ENCODE measurements around the gene CCR6. TPM values are rescaled to one million over a fixed set of nuclear protein-coding genes. Genes with fewer than 3 reads are reported as not detected.
"Not testable (repeated sequence)": the region's sequence is repeated elsewhere in the genome, so short reads cannot be mapped to it uniquely, and the experiment has no call there.

Gene CCR6
- total and polyA plus RNA-seq, 2 experiments from 2014 or later: not detected

DNA sequence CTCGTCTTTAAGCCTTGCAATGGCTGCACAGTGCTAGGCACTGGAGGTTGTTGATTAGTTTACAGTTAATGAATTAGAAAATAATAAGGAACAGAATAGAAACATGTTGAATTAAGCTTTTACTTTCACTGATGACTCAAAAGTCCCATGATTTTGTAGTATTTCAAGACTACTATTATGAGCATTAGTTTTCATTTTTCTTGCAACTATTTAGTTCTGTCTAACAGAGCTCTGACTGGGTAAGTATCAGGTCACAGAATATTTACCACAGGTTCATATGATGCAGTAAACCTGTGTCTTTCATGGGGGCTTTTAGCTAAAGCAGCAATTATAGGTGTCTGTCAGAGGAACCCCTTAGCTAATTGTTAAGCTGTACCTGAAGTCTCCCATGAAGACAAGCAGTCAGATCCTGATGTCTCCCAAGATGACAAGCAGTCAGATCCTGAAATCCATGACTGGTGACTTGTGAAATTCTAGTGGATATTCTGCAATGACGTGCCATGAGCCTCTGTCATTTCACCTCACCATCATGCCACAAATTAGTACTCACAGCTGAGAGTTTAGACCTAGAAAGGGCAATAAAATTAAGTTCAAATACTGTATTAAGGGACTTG lies 43.1 kb downstream of the CCR6 start:
- no peaks in the 10 kb centered on the region for H3K36me3 ChIP-seq (ENCODE audit: low read depth)
- H3K4me3 ChIP-seq: no peak overlapping the region
- no peaks in the 10 kb centered on the region for H3K9me2 ChIP-seq (ENCODE audit: insufficient read depth)
- DNase-seq: no peak
- no peaks in the 10 kb centered on the region for H3F3A ChIP-seq (ENCODE audit: insufficient read depth)
- no peak overlapping the region for H2AFZ ChIP-seq
- H3K4me2 ChIP-seq (ENCODE audit: unreplicated experiment): no peak overlapping the region
- no peaks in the 10 kb centered on the region for H4K20me1 ChIP-seq (ENCODE audit: insufficient read depth)
- H3K79me2 ChIP-seq (ENCODE audit: insufficient read depth): no peaks in the 10 kb centered on the region
- H3K9me3 ChIP-seq (ENCODE audit: low read depth): no peaks in the 10 kb centered on the region
- 15 to 23% methylated on average over 2 of the region's 2 CpGs for WGBS, 2 experiments (ENCODE audit: low coverage in 1 of 2, low lambda C conversion rate in 2 of 2, missing lambda C conversion rate in 2 of 2)
- no peak overlapping the region for H3K27ac ChIP-seq
- TF ChIP-seq EZH2phosphoT487 (IDR thresholded peaks at IDR 0.05; ENCODE audit: insufficient read depth, low read depth) (no peak), EZH2 (IDR thresholded peaks at IDR 0.05; ENCODE audit: insufficient read depth, poor library complexity, severe bottlenecking) (no peak)
- H3K27me3 ChIP-seq (replicated peaks; ENCODE audit: insufficient read depth): no peaks in the 10 kb centered on the region
- H3K9ac ChIP-seq: no peak overlapping the region
- H3K4me1 ChIP-seq (ENCODE audit: insufficient read depth): no peaks in the 10 kb centered on the region
- in situ Hi-C loops (cut with MboI): no loop called here

GRCh38 chr6:167167699-167168098 lies 44.8 kb downstream of the CCR6 start:
- H3K27ac ChIP-seq; H2AFZ ChIP-seq; H3K79me2 ChIP-seq (ENCODE audit: insufficient read depth); H3K9me2 ChIP-seq (ENCODE audit: insufficient read depth); H3K9me3 ChIP-seq (ENCODE audit: low read depth); H3K9ac ChIP-seq; H4K20me1 ChIP-seq (ENCODE audit: insufficient read depth); H3K4me3 ChIP-seq; DNase-seq; H3F3A ChIP-seq (ENCODE audit: insufficient read depth); H3K27me3 ChIP-seq (replicated peaks; ENCODE audit: insufficient read depth); H3K4me2 ChIP-seq (ENCODE audit: unreplicated experiment); H3K4me1 ChIP-seq (ENCODE audit: insufficient read depth); H3K36me3 ChIP-seq (ENCODE audit: low read depth); in situ Hi-C loops (cut with MboI): not testable (repeated sequence)
- 34 to 40% methylated on average over 8 to 10 of the region's 10 CpGs for WGBS, 2 experiments (ENCODE audit: low coverage in 1 of 2, low lambda C conversion rate in 2 of 2, missing lambda C conversion rate in 2 of 2)

DNA sequence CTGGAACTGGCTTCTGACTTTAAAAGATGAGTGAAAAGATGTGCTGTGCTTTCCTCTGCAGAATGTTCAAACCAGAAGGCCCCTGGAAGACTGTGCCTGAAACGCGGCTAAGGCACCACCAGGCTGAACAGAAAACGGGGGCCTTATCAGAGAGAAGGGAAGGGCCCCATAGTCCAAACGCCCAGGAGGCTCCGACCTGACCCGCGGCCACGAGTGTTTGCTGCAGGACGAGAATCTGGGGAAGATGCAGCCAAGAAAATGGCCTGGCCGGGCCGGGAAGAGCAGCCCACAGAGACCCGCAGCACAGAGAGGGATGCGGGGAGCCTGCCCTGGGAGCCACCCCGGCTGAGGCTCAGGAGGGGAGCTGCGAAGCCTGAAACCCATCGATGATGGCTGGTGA lies 45.4 kb downstream of the CCR6 start:
- H3K9ac ChIP-seq; H3K9me2 ChIP-seq (ENCODE audit: insufficient read depth); H4K20me1 ChIP-seq (ENCODE audit: insufficient read depth); H3K4me2 ChIP-seq (ENCODE audit: unreplicated experiment); H3K36me3 ChIP-seq (ENCODE audit: low read depth); DNase-seq; H3K9me3 ChIP-seq (ENCODE audit: low read depth); H2AFZ ChIP-seq; in situ Hi-C loops (cut with MboI); H3K4me3 ChIP-seq; H3K27me3 ChIP-seq (replicated peaks; ENCODE audit: insufficient read depth); H3F3A ChIP-seq (ENCODE audit: insufficient read depth); H3K79me2 ChIP-seq (ENCODE audit: insufficient read depth); H3K4me1 ChIP-seq (ENCODE audit: insufficient read depth); H3K27ac ChIP-seq: not testable (repeated sequence)
- 53 to 54% methylated on average over 12 to 16 of the region's 16 CpGs for WGBS, 2 experiments (ENCODE audit: low coverage in 1 of 2, low lambda C conversion rate in 2 of 2, missing lambda C conversion rate in 2 of 2)

DNA sequence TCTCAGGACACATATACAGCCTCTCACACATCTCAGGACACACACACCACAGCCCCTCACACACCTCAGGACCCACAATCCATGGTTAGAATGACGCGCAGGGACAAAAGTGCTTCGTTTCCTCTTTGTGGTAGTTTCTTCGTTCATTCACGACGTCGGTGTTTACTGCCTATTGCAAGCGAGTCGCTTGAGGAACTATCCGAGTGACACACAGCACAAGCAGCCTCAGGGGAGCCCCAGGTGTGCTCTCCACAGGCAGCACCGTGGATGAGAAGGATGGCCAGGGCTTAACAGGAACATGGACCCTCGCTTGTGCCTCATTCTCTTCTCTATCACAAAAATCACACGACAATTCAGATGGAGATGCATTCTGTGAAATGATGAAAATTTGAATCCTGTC lies 47.0 kb downstream of the CCR6 start:
- in situ Hi-C loops (cut with MboI); H3K9me3 ChIP-seq (ENCODE audit: low read depth); H3K27ac ChIP-seq; H3F3A ChIP-seq (ENCODE audit: insufficient read depth); H2AFZ ChIP-seq; H3K4me3 ChIP-seq; H4K20me1 ChIP-seq (ENCODE audit: insufficient read depth); H3K79me2 ChIP-seq (ENCODE audit: insufficient read depth); H3K9me2 ChIP-seq (ENCODE audit: insufficient read depth); DNase-seq; H3K4me1 ChIP-seq (ENCODE audit: insufficient read depth); H3K27me3 ChIP-seq (replicated peaks; ENCODE audit: insufficient read depth); H3K4me2 ChIP-seq (ENCODE audit: unreplicated experiment); H3K36me3 ChIP-seq (ENCODE audit: low read depth); H3K9ac ChIP-seq: not testable (repeated sequence)
- 30 to 61% methylated on average over 3 to 6 of the region's 13 CpGs for WGBS, 2 experiments (ENCODE audit: low coverage in 1 of 2, low lambda C conversion rate in 2 of 2, missing lambda C conversion rate in 2 of 2)

DNA sequence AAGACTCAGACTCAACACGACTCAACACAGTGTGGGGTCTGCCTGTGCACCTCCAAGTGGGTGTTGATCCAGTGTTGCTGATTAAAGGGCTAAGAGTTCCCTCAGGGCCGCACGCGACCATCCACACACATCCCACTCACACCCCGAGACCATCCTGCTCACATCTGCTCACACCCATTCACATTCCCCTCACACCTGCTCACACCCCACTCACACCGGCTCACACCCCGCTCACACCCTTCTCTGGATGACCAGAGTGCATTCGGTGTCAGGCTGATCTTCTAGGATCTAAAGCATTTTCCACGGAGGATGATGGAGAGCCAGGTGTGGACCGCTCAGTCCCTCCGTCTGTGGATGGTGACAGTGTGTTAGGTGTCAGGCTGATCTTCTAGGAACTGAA lies 48.4 kb downstream of the CCR6 start:
- H3K27me3 ChIP-seq (replicated peaks; ENCODE audit: insufficient read depth); DNase-seq; H3K27ac ChIP-seq; H3K79me2 ChIP-seq (ENCODE audit: insufficient read depth); H2AFZ ChIP-seq; H3K9ac ChIP-seq; H3K4me2 ChIP-seq (ENCODE audit: unreplicated experiment); H3K36me3 ChIP-seq (ENCODE audit: low read depth); H4K20me1 ChIP-seq (ENCODE audit: insufficient read depth); in situ Hi-C loops (cut with MboI); H3K4me1 ChIP-seq (ENCODE audit: insufficient read depth); H3K9me3 ChIP-seq (ENCODE audit: low read depth); H3K9me2 ChIP-seq (ENCODE audit: insufficient read depth); H3K4me3 ChIP-seq; H3F3A ChIP-seq (ENCODE audit: insufficient read depth): not testable (repeated sequence)
- WGBS, 2 experiments (ENCODE audit: low coverage in 1 of 2, low lambda C conversion rate in 2 of 2, missing lambda C conversion rate in 2 of 2): 42 to 49% methylated on average over 11 of the region's 11 CpGs

- H3K36me3 ChIP-seq (ENCODE audit: low read depth); DNase-seq; H3K9ac ChIP-seq; H2AFZ ChIP-seq; H3F3A ChIP-seq (ENCODE audit: insufficient read depth); H4K20me1 ChIP-seq (ENCODE audit: insufficient read depth); in situ Hi-C loops (cut with MboI); H3K9me3 ChIP-seq (ENCODE audit: low read depth); H3K4me2 ChIP-seq (ENCODE audit: unreplicated experiment); H3K27ac ChIP-seq; H3K4me1 ChIP-seq (ENCODE audit: insufficient read depth); H3K27me3 ChIP-seq (replicated peaks; ENCODE audit: insufficient read depth); H3K79me2 ChIP-seq (ENCODE audit: insufficient read depth); H3K4me3 ChIP-seq; H3K9me2 ChIP-seq (ENCODE audit: insufficient read depth): not testable (repeated sequence)
- 32 to 46% methylated on average over 6 to 11 of the region's 13 CpGs for WGBS, 2 experiments (ENCODE audit: low coverage in 1 of 2, low lambda C conversion rate in 2 of 2, missing lambda C conversion rate in 2 of 2)
Measured at GRCh38 chr6:167172011-167172410, 49.1 kb downstream of the CCR6 start.

GRCh38 chr6:167177271-167177670 lies 54.4 kb downstream of the CCR6 start:
- in situ Hi-C loops (cut with MboI); H3K36me3 ChIP-seq (ENCODE audit: low read depth): not testable (repeated sequence)
- 65 to 69% methylated on average over 12 to 14 of the region's 14 CpGs for WGBS, 2 experiments (ENCODE audit: low coverage in 1 of 2, low lambda C conversion rate in 2 of 2, missing lambda C conversion rate in 2 of 2)

More at GRCh38 chr6:167177271-167177670, 54.4 kb downstream of the CCR6 start:
- H3F3A ChIP-seq (ENCODE audit: insufficient read depth); H3K4me1 ChIP-seq (ENCODE audit: insufficient read depth); H2AFZ ChIP-seq; H3K9me3 ChIP-seq (ENCODE audit: low read depth); H4K20me1 ChIP-seq (ENCODE audit: insufficient read depth); DNase-seq; H3K27me3 ChIP-seq (replicated peaks; ENCODE audit: insufficient read depth); H3K4me3 ChIP-seq; H3K9me2 ChIP-seq (ENCODE audit: insufficient read depth); H3K27ac ChIP-seq; H3K9ac ChIP-seq; H3K79me2 ChIP-seq (ENCODE audit: insufficient read depth); H3K4me2 ChIP-seq (ENCODE audit: unreplicated experiment): not testable (repeated sequence)

All from GM23248 (cell line).